GM23248 (cell line): ENCODE data around the gene GABRA4. TPM values are rescaled to one million over a fixed set of nuclear protein-coding genes. Genes with fewer than 3 reads are reported as not detected.

Experiments
- DNase-seq: peaks from one replicate; pipeline ENCODE4 v3.0.0-alpha.2; 2015
- H2AFZ ChIP-seq: fragments of 200-600 bp; sonication (generic); 2 replicates; pipeline ENCODE4 v1.6.1; 2016; ENCODE audit warnings: antibody characterized with exemption
- H3F3A ChIP-seq: fragments of 200-600 bp; sonication (generic); 2 replicates; pipeline ENCODE4 v1.6.1; 2016; ENCODE audit warnings: mild to moderate bottlenecking, antibody characterized with exemption, mixed run types; ENCODE audit not compliant: insufficient read depth
- H3K27ac ChIP-seq: fragments of 200-600 bp; sonication (generic); 2 replicates; pipeline ENCODE4 v1.5.1; 2016; ENCODE audit warnings: mild to moderate bottlenecking
- H3K27me3 ChIP-seq: fragments of 200-600 bp; sonication (generic); replicated peaks from 2 replicates; pipeline ENCODE4 v1.6.1; 2016; ENCODE audit warnings: mild to moderate bottlenecking; ENCODE audit not compliant: insufficient read depth
- H3K36me3 ChIP-seq: fragments of 200-600 bp; sonication (generic); 2 replicates; pipeline ENCODE4 v1.6.1; 2016; ENCODE audit warnings: low read depth, mild to moderate bottlenecking
- H3K4me1 ChIP-seq: fragments of 200-600 bp; sonication (generic); 2 replicates; pipeline ENCODE4 v1.6.1; 2016; ENCODE audit warnings: mild to moderate bottlenecking; ENCODE audit not compliant: insufficient read depth
- H3K4me2 ChIP-seq: fragments of 200-600 bp; sonication (generic); one replicate; pipeline ENCODE4 v1.6.1; 2016; ENCODE audit warnings: mild to moderate bottlenecking; ENCODE audit not compliant: unreplicated experiment
- H3K4me3 ChIP-seq: fragments of 200-600 bp; sonication (generic); 2 replicates; pipeline ENCODE4 v1.5.1; 2016; ENCODE audit warnings: mild to moderate bottlenecking
- H3K79me2 ChIP-seq: fragments of 200-600 bp; sonication (generic); 2 replicates; pipeline ENCODE4 v1.6.1; 2016; ENCODE audit warnings: mild to moderate bottlenecking; ENCODE audit not compliant: insufficient read depth
- H3K9ac ChIP-seq: fragments of 200-600 bp; sonication (generic); 2 replicates; pipeline ENCODE4 v1.6.1; 2016; ENCODE audit warnings: mild to moderate bottlenecking
- H3K9me2 ChIP-seq: fragments of 200-600 bp; sonication (generic); 2 replicates; pipeline ENCODE4 v1.6.1; 2016; ENCODE audit warnings: mixed run types, mild to moderate bottlenecking, moderate library complexity; ENCODE audit not compliant: insufficient read depth
- H3K9me3 ChIP-seq: fragments of 200-600 bp; sonication (generic); one replicate; pipeline ENCODE4 v1.6.1; 2017; ENCODE audit warnings: low read depth
- H4K20me1 ChIP-seq: fragments of 200-600 bp; sonication (generic); 2 replicates; pipeline ENCODE4 v1.6.0; 2016; ENCODE audit not compliant: insufficient read depth
- EZH2 ChIP-seq: fragments of 200-600 bp; sonication (generic); IDR thresholded peaks from 2 replicates; pipeline ENCODE4 v1.6.1; 2018; ENCODE audit warnings: antibody characterized with exemption, mild to moderate bottlenecking; ENCODE audit not compliant: insufficient read depth, poor library complexity, severe bottlenecking
- EZH2phosphoT487 ChIP-seq: fragments of 200-600 bp; sonication (generic); IDR thresholded peaks from 2 replicates; pipeline ENCODE4 v1.6.1; 2018; ENCODE audit warnings: antibody characterized with exemption, moderate library complexity, mild to moderate bottlenecking, low read depth; ENCODE audit not compliant: insufficient read depth
- WGBS, 2 experiments: methylation state at CpG; one replicate each; pipeline ENCODE4 v1.1.6; 2015 to 2017; ENCODE audit warnings: low lambda C conversion rate in 2 of 2, low coverage in 1 of 2; ENCODE audit errors: missing lambda C conversion rate in 2 of 2; 5-methylcytosine and 5-hydroxymethylcytosine counted together
- in situ Hi-C: fragments of 300-500 bp; cut with MboI; formaldehyde crosslinking; loops from 2 replicates; pipeline ENCODE4 v1.15.0; 2020
- polyA plus RNA-seq: library from polyadenylated mRNA; unstranded; fragments of >200 nt; fragmentation: Nextera tagmentation; extraction: Ambion mirVana; gene quantifications from 2 replicates; pipeline ENCODE4 v1.2.1, GENCODE V29; 2016
- total RNA-seq: library from RNA; depleted of rRNA; stranded (reverse); fragments of >200 nt; shearing (Covaris generic); gene quantifications from 2 replicates; pipeline ENCODE4 v1.2.3, GENCODE V29; 2014

GABRA4 gene
- total and polyA plus RNA-seq, 2 experiments from 2014 or later: not detected

GRCh38 chr4:47000406-47000805 is 7.0 kb upstream of the GABRA4 start:
- H3K9me3 ChIP-seq: no peaks in the 10 kb centered on the region
- TF ChIP-seq EZH2: no peak
- no peak for TF ChIP-seq EZH2phosphoT487
- no peaks in the 10 kb centered on the region for H3K79me2 ChIP-seq
- no peak overlapping the region for H3K27ac ChIP-seq
- no peak for DNase-seq
- H3K27me3 ChIP-seq: no peaks in the 10 kb centered on the region
- H4K20me1 ChIP-seq: no peaks in the 10 kb centered on the region
- in situ Hi-C loops: no loop called here
- no peaks in the 10 kb centered on the region for H3K36me3 ChIP-seq
- WGBS, 2 experiments: 29 to 39% methylated on average over 1 of the region's 1 CpG
- no peaks in the 10 kb centered on the region for H3F3A ChIP-seq
- no peaks in the 10 kb centered on the region for H3K4me1 ChIP-seq
- H2AFZ ChIP-seq: no peak overlapping the region
- H3K4me2 ChIP-seq: no peak overlapping the region
- no peak overlapping the region for H3K4me3 ChIP-seq
- no peaks in the 10 kb centered on the region for H3K9me2 ChIP-seq
- no peak overlapping the region for H3K9ac ChIP-seq

- Histone ChIP-seq H3K36me3 (no peaks in the 10 kb centered on the region), H3F3A (no peaks in the 10 kb centered on the region), H3K4me1 (no peaks in the 10 kb centered on the region), H3K27ac (no peak overlapping the region), H3K4me3 (no peak overlapping the region), H2AFZ (no peak overlapping the region), H3K9me3 (no peaks in the 10 kb centered on the region), H3K27me3 (peaks cover 6% of the 10 kb centered on the region; the same call in 1 of the 2 replicates), H3K9ac (no peak overlapping the region), H4K20me1 (no peaks in the 10 kb centered on the region), H3K79me2 (no peaks in the 10 kb centered on the region), H3K4me2 (no peak overlapping the region), H3K9me2 (no peaks in the 10 kb centered on the region)
- TF ChIP-seq EZH2 (no peak), EZH2phosphoT487 (no peak)
- in situ Hi-C loops: no loop called here
- peak; percentile 6 for DNase-seq
These were observed 6.2 kb upstream of the GABRA4 start for GRCh38 chr4:46999566-46999965.

- Histone ChIP-seq H3K9ac (no peak overlapping the region), H4K20me1 (no peaks in the 10 kb centered on the region), H3K36me3 (no peaks in the 10 kb centered on the region), H3K4me2 (no peak overlapping the region), H3K27ac (no peak overlapping the region), H3F3A (no peaks in the 10 kb centered on the region), H3K4me3 (no peak overlapping the region), H3K9me3 (no peaks in the 10 kb centered on the region), H3K79me2 (no peaks in the 10 kb centered on the region), H2AFZ (no peak overlapping the region), H3K9me2 (no peaks in the 10 kb centered on the region), H3K4me1 (no peaks in the 10 kb centered on the region), H3K27me3 (peaks cover 18% of the 10 kb centered on the region)
- in situ Hi-C loops: no loop called here
- TF ChIP-seq EZH2 (no peak), EZH2phosphoT487 (no peak)
- WGBS, 2 experiments: 2 to 4% methylated on average over 14 of the region's 14 CpGs
- DNase-seq: no peak
These were observed 625 bp upstream of the GABRA4 start for GRCh38 chr4:46994007-46994405.

- Histone ChIP-seq H3K79me2 (no peaks in the 10 kb centered on the region), H3F3A (no peaks in the 10 kb centered on the region), H3K4me2 (no peak overlapping the region), H3K9me3 (no peaks in the 10 kb centered on the region), H3K36me3 (no peaks in the 10 kb centered on the region), H2AFZ (no peak overlapping the region), H3K4me3 (no peak overlapping the region), H3K9ac (no peak overlapping the region), H3K27me3 (peaks cover 18% of the 10 kb centered on the region), H4K20me1 (no peaks in the 10 kb centered on the region), H3K9me2 (no peaks in the 10 kb centered on the region), H3K4me1 (no peaks in the 10 kb centered on the region), H3K27ac (no peak overlapping the region)
- no peak for DNase-seq
- TF ChIP-seq EZH2phosphoT487: no peak
- TF ChIP-seq EZH2: no peak
- in situ Hi-C loops: no loop called here
- 5 to 10% methylated on average over 9 of the region's 9 CpGs for WGBS, 2 experiments
These were observed 1.0 kb downstream of the GABRA4 start for GRCh38 chr4:46992338-46992737.
